Measurements from ENCODE around the gene LRRC2.

- TF ChIP-seq, protein P1, sequence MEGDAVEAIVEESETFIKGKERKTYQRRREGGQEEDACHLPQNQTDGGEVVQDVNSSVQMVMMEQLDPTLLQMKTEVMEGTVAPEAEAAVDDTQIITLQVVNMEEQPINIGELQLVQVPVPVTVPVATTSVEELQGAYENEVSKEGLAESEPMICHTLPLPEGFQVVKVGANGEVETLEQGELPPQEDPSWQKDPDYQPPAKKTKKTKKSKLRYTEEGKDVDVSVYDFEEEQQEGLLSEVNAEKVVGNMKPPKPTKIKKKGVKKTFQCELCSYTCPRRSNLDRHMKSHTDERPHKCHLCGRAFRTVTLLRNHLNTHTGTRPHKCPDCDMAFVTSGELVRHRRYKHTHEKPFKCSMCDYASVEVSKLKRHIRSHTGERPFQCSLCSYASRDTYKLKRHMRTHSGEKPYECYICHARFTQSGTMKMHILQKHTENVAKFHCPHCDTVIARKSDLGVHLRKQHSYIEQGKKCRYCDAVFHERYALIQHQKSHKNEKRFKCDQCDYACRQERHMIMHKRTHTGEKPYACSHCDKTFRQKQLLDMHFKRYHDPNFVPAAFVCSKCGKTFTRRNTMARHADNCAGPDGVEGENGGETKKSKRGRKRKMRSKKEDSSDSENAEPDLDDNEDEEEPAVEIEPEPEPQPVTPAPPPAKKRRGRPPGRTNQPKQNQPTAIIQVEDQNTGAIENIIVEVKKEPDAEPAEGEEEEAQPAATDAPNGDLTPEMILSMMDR (IDR thresholded peaks at IDR 0.05; ENCODE audit: low read length) = no peak
- no peak for TF ChIP-seq EZH2 (optimal IDR thresholded peaks at IDR 0.05; ENCODE audit: low read depth, low read length)
Measured at GRCh38 chr3:46613313-46614005, 47.4 kb upstream of the LRRC2 start.
